ENCODE data around the gene ZNF225. TPM values are rescaled to one million over a fixed set of nuclear protein-coding genes. Genes with fewer than 3 reads are reported as not detected.

The ZNF225 gene
- total and polyA plus RNA-seq, 2 donors = 2.6 to 13.5 TPM

- DNase-seq (ENCODE audit: extremely low spot score) = no peak
- Histone ChIP-seq H3K4me3 (ENCODE audit: low read depth, low read length) (no peak overlapping the region), H3K36me3 (ENCODE audit: insufficient read depth) (peaks cover 3% of the 10 kb centered on the region)
Measured at GRCh38 chr19:44180968-44181367, 67.8 kb downstream of the ZNF225 start.

DNA sequence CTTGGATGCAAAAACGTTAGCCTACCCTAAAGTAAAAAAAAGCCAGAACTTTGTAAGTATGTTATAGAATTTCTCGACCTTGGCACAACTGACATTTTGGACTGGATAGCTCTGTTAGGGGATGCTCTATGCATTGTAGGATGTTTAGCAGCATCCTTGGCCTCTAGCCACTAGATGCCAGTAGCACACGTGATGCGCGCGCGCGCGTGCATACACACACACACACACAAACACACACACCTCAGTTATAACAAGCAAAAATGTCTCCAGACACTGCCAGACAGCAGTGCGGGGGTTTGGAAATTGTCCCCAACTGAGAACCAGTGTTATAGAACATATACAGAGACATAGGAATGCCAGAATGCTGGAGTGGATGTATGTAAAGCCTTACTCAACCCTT is 68.9 kb downstream of the ZNF225 start:
- WGBS = 84% methylated on average over 10 of the region's 10 CpGs
- H3K4me3 ChIP-seq (ENCODE audit: low read depth, low read length) = no peak overlapping the region
- H3K36me3 ChIP-seq (ENCODE audit: insufficient read depth) = no peaks in the 10 kb centered on the region
- H3K27ac ChIP-seq (ENCODE audit: low read depth) = no peak overlapping the region
- DNase-seq (ENCODE audit: extremely low spot score) = no peak
- no peaks in the 10 kb centered on the region for H3K4me1 ChIP-seq (ENCODE audit: insufficient read depth)

More at GRCh38 chr19:44180968-44181367, 67.8 kb downstream of the ZNF225 start:
- H3K27ac ChIP-seq (ENCODE audit: low read depth) = no peak overlapping the region
- no peaks in the 10 kb centered on the region for H3K4me1 ChIP-seq (ENCODE audit: insufficient read depth)

Small RNA genes lying within 50 kb of the gene (small RNA-seq; reads per million reads assigned to genes)
- not detected for gene RNU6-902P

Other genes starting within 250 kb of the ZNF225 start
- gene ZNF404, start 229.4 kb upstream of the ZNF225 start, total RNA-seq = 4.8 TPM
- gene ZNF404, start 229.4 kb upstream of the ZNF225 start, polyA plus RNA-seq = 7.1 TPM
- 33.1 TPM for gene ZNF45, start 178.1 kb upstream of the ZNF225 start, total RNA-seq
- gene ZNF45, start 178.1 kb upstream of the ZNF225 start, polyA plus RNA-seq = 7.3 TPM
- gene ZNF221, start 162.2 kb upstream of the ZNF225 start, total RNA-seq = 14.6 TPM
- gene ZNF221, start 162.2 kb upstream of the ZNF225 start, polyA plus RNA-seq = 2.0 TPM
- gene ZNF155, start 129.2 kb upstream of the ZNF225 start, total RNA-seq = 14.1 TPM
- gene ZNF155, start 129.2 kb upstream of the ZNF225 start, polyA plus RNA-seq = 5.6 TPM
- 9.9 TPM for gene ZNF230, start 110.4 kb upstream of the ZNF225 start, total RNA-seq
- 4.0 TPM for gene ZNF230, start 110.4 kb upstream of the ZNF225 start, polyA plus RNA-seq
- 9.2 TPM for gene ZNF222, start 88.0 kb upstream of the ZNF225 start, total RNA-seq
- 5.3 TPM for gene ZNF222, start 88.0 kb upstream of the ZNF225 start, polyA plus RNA-seq
- 11.7 TPM for gene ZNF223, start 61.4 kb upstream of the ZNF225 start, total RNA-seq
- gene ZNF223, start 61.4 kb upstream of the ZNF225 start, polyA plus RNA-seq = 3.6 TPM
- 5.7 TPM for gene ZNF284, start 41.2 kb upstream of the ZNF225 start, total RNA-seq
- 0.71 TPM for gene ZNF284, start 41.2 kb upstream of the ZNF225 start, polyA plus RNA-seq
- 65.7 TPM for gene ZNF224, start 19.0 kb upstream of the ZNF225 start, total RNA-seq
- 12.3 TPM for gene ZNF224, start 19.0 kb upstream of the ZNF225 start, polyA plus RNA-seq
- gene ZNF234, start 28.2 kb downstream of the ZNF225 start, total RNA-seq = 20.7 TPM
- 4.3 TPM for gene ZNF234, start 28.2 kb downstream of the ZNF225 start, polyA plus RNA-seq
- gene ZNF226, start 51.7 kb downstream of the ZNF225 start, total RNA-seq = 41.1 TPM
- gene ZNF226, start 51.7 kb downstream of the ZNF225 start, polyA plus RNA-seq = 18.7 TPM
- 34.5 TPM for gene ZNF227, start 99.1 kb downstream of the ZNF225 start, total RNA-seq
- 7.4 TPM for gene ZNF227, start 99.1 kb downstream of the ZNF225 start, polyA plus RNA-seq
- 3.1 TPM for gene ZNF233, start 146.5 kb downstream of the ZNF225 start, total RNA-seq
- 1.4 TPM for gene ZNF233, start 146.5 kb downstream of the ZNF225 start, polyA plus RNA-seq
- 20.8 TPM for gene ZNF235, start 191.6 kb downstream of the ZNF225 start, total RNA-seq
- 3.2 TPM for gene ZNF235, start 191.6 kb downstream of the ZNF225 start, polyA plus RNA-seq
- 18.7 TPM for gene ZNF112, start 243.3 kb downstream of the ZNF225 start, total RNA-seq
- gene ZNF112, start 243.3 kb downstream of the ZNF225 start, polyA plus RNA-seq = 2.7 TPM

Measured in urinary bladder (tissue), 4 donors.